ENCODE results near the gene JCAD. TPM values are rescaled to one million over a fixed set of nuclear protein-coding genes. Genes with fewer than 3 reads are reported as not detected.
A peak's percentile ranks its signal among the peaks of the same experiment; 100 is the strongest.

JCAD gene
- total RNA-seq, 2 donors from 2014 or later, result 0.02 to 0.05 TPM

- H3K36me3 Mint-ChIP-seq, result peaks cover 0 to 10% of the 10 kb centered on the region in 2 donors
- H3K27ac Mint-ChIP-seq, result no peak overlapping the region
- no peaks in the 10 kb centered on the region for H3K9me3 Mint-ChIP-seq
- DNase-seq (ENCODE audit: low spot score in 2 of 2) (no peak), ATAC-seq (no peak)
Observed at GRCh38 chr10:30056767-30057355, 2.5 kb downstream of the JCAD start.

- no peak overlapping the region for H3K27ac Mint-ChIP-seq
- H3K36me3 Mint-ChIP-seq, result peaks cover 0 to 10% of the 10 kb centered on the region in 2 donors
- ATAC-seq, result no peak
- no peak for DNase-seq (ENCODE audit: low spot score in 2 of 2)
- H3K9me3 Mint-ChIP-seq, result no peaks in the 10 kb centered on the region
Observed at GRCh38 chr10:30056281-30056680, 3.1 kb downstream of the JCAD start.

GRCh38 chr10:30055226-30055662 is 4.1 kb downstream of the JCAD start:
- ATAC-seq (no peak), DNase-seq (ENCODE audit: low spot score in 2 of 2) (no peak)
- no peak overlapping the region for H3K27ac Mint-ChIP-seq
- H3K9me3 Mint-ChIP-seq, result no peaks in the 10 kb centered on the region
- H3K36me3 Mint-ChIP-seq, result peaks cover 0 to 10% of the 10 kb centered on the region in 2 donors

- ATAC-seq (no peak), DNase-seq (ENCODE audit: low spot score in 2 of 2) (no peak)
- Mint-ChIP-seq H3K9me3 (no peaks in the 10 kb centered on the region), H3K27ac (no peak overlapping the region), H3K36me3 (no peaks in the 10 kb centered on the region)
Observed at GRCh38 chr10:30052062-30052461, 7.3 kb downstream of the JCAD start.

GRCh38 chr10:30051220-30051619 is 8.2 kb downstream of the JCAD start:
- DNase-seq (ENCODE audit: low spot score in 2 of 2) (no peak), ATAC-seq (no peak)
- Mint-ChIP-seq H3K9me3 (no peaks in the 10 kb centered on the region), H3K36me3 (no peaks in the 10 kb centered on the region), H3K27ac (no peak overlapping the region)

- no peak for DNase-seq (ENCODE audit: low spot score in 2 of 2)
- no peak for ATAC-seq
- no peaks in the 10 kb centered on the region for H3K9me3 Mint-ChIP-seq
- H3K27ac Mint-ChIP-seq, result no peak overlapping the region
- no peaks in the 10 kb centered on the region for H3K36me3 Mint-ChIP-seq
Observed at GRCh38 chr10:30050411-30050810, 9.0 kb downstream of the JCAD start.

GRCh38 chr10:30048768-30049517 is 10.4 kb downstream of the JCAD start:
- Mint-ChIP-seq H3K36me3 (no peaks in the 10 kb centered on the region), H3K9me3 (no peaks in the 10 kb centered on the region), H3K27ac (no peak overlapping the region)
- DNase-seq (ENCODE audit: low spot score in 2 of 2), result no peak
- peak in 1 of 2 donors; percentile 31 for ATAC-seq

GRCh38 chr10:30047924-30048531 is 11.4 kb downstream of the JCAD start:
- peak in 1 of 2 donors; percentile 6 for DNase-seq (ENCODE audit: low spot score in 2 of 2)
- Mint-ChIP-seq H3K27ac (peak overlapping the region in 1 of 2 donors; percentile 6), H3K9me3 (no peaks in the 10 kb centered on the region), H3K36me3 (no peaks in the 10 kb centered on the region)
- ATAC-seq, result peak; percentile 52 to 85

GRCh38 chr10:30047430-30047829 is 12.0 kb downstream of the JCAD start:
- ATAC-seq, result no peak
- Mint-ChIP-seq H3K27ac (no peak overlapping the region), H3K9me3 (no peaks in the 10 kb centered on the region), H3K36me3 (no peaks in the 10 kb centered on the region)
- DNase-seq (ENCODE audit: low spot score in 2 of 2), result no peak

GRCh38 chr10:30046476-30046875 is 12.9 kb downstream of the JCAD start:
- ATAC-seq, result no peak
- no peak overlapping the region for H3K27ac Mint-ChIP-seq

GRCh38 chr10:30045961-30046360 is 13.4 kb downstream of the JCAD start:
- no peak for ATAC-seq
- no peak for DNase-seq (ENCODE audit: low spot score in 2 of 2)
- Mint-ChIP-seq H3K9me3 (no peaks in the 10 kb centered on the region), H3K36me3 (no peaks in the 10 kb centered on the region), H3K27ac (no peak overlapping the region)

More at GRCh38 chr10:30046476-30046875, 12.9 kb downstream of the JCAD start:
- DNase-seq (ENCODE audit: low spot score in 2 of 2), result no peak
- H3K36me3 Mint-ChIP-seq, result no peaks in the 10 kb centered on the region
- no peaks in the 10 kb centered on the region for H3K9me3 Mint-ChIP-seq

- Mint-ChIP-seq H3K9me3 (no peaks in the 10 kb centered on the region), H3K36me3 (no peaks in the 10 kb centered on the region), H3K27ac (no peak overlapping the region)
- DNase-seq (ENCODE audit: low spot score in 2 of 2), result no peak
- ATAC-seq, result no peak
Observed at GRCh38 chr10:30043476-30044270, 15.7 kb downstream of the JCAD start.

GRCh38 chr10:30042820-30043219 is 16.6 kb downstream of the JCAD start:
- ATAC-seq (no peak), DNase-seq (ENCODE audit: low spot score in 2 of 2) (no peak)
- Mint-ChIP-seq H3K9me3 (no peaks in the 10 kb centered on the region), H3K27ac (no peak overlapping the region), H3K36me3 (no peaks in the 10 kb centered on the region)

GRCh38 chr10:30041196-30042105 is 17.9 kb downstream of the JCAD start:
- H3K27ac Mint-ChIP-seq, result no peak overlapping the region
- no peaks in the 10 kb centered on the region for H3K9me3 Mint-ChIP-seq
- ATAC-seq, result no peak
- H3K36me3 Mint-ChIP-seq, result no peaks in the 10 kb centered on the region
- DNase-seq (ENCODE audit: low spot score in 2 of 2), result no peak

- H3K36me3 Mint-ChIP-seq, result no peaks in the 10 kb centered on the region
- DNase-seq (ENCODE audit: low spot score in 2 of 2), result no peak
- ATAC-seq, result no peak
- no peaks in the 10 kb centered on the region for H3K9me3 Mint-ChIP-seq
- H3K27ac Mint-ChIP-seq, result no peak overlapping the region
Observed at GRCh38 chr10:30040597-30040996, 18.8 kb downstream of the JCAD start.

- ATAC-seq (no peak), DNase-seq (ENCODE audit: low spot score in 2 of 2) (no peak)
- Mint-ChIP-seq H3K36me3 (no peaks in the 10 kb centered on the region), H3K9me3 (no peaks in the 10 kb centered on the region), H3K27ac (no peak overlapping the region)
Observed at GRCh38 chr10:30039988-30040387, 19.4 kb downstream of the JCAD start.

Data from activated naive CD4-positive, alpha-beta T cell treated with anti-CD3 and anti-CD28 coated beads, Interleukin-2, amount 50 U/mL, for 72 hours (primary cell).